ENCODE results near the gene TMC4.

GRCh38 chr19:54199401-54199800 lies 26.4 kb upstream of the TMC4 start:
- TF ChIP-seq CTCF (optimal IDR thresholded peaks at IDR 0.05 in 1 of 3, IDR thresholded peaks at IDR 0.05 in 1 of 3, conservative IDR thresholded peaks at IDR 0.05 in 1 of 3; ENCODE audit: extremely low read depth in 1 of 3, insufficient read depth in 2 of 3, low read length in 3 of 3) (no peak), EZH2 (IDR thresholded peaks at IDR 0.05; ENCODE audit: low read length) (no peak)
